ENCODE results near the gene HMGN4.

The HMGN4 gene

GRCh38 chr6:26537846-26538571, at the start of gene HMGN4:
Gene HMGN4 (plus strand): TSS chr6:26538366. CDS start chr6:26545207, 6,841 bp downstream.
- DNase-seq (ENCODE audit: insufficient read length, low spot score) = peak; percentile 32
- FAIRE-seq = no peak
- no peak for TF ChIP-seq CTCF (IDR thresholded peaks at IDR 0.05; ENCODE audit: insufficient read depth, missing control alignments)

- no peak for DNase-seq (ENCODE audit: insufficient read length, low spot score)
- no peak for TF ChIP-seq CTCF (IDR thresholded peaks at IDR 0.05; ENCODE audit: insufficient read depth, missing control alignments)
- FAIRE-seq = no peak
These were observed 47.9 kb upstream of the HMGN4 start for GRCh38 chr6:26489996-26490964.

DNA sequence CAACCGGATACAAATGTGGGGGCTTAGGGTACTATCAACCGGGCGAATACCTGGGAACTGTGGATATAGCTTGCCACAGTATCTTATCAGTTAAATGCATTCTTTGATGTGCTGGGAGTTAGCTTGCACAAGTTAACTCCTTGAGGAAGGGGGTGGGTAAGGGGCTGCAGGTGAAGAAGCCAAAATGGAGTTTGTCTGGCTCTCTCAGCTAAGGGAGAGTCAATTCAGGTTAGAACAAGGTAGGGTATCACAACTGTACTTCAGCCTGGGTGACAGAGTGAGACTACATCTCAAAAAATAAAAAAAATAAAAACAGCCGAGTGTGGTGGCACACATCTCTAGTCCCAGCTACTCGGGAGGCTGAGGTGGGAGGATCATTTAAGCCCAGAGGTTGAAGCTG, 46.6 kb upstream of the HMGN4 start:
- TF ChIP-seq CTCF (IDR thresholded peaks at IDR 0.05; ENCODE audit: insufficient read depth, missing control alignments) = no peak
- DNase-seq (ENCODE audit: insufficient read length, low spot score) (no peak), FAIRE-seq (no peak)

- FAIRE-seq = no peak
- TF ChIP-seq CTCF (IDR thresholded peaks at IDR 0.05; ENCODE audit: insufficient read depth, missing control alignments) = peak; percentile 12
- DNase-seq (ENCODE audit: insufficient read length, low spot score) = no peak
These were observed 44.9 kb upstream of the HMGN4 start for GRCh38 chr6:26493258-26493657.

- DNase-seq (ENCODE audit: insufficient read length, low spot score) = no peak
- no peak for FAIRE-seq
- no peak for TF ChIP-seq CTCF (IDR thresholded peaks at IDR 0.05; ENCODE audit: insufficient read depth, missing control alignments)
These were observed 44.0 kb upstream of the HMGN4 start for GRCh38 chr6:26494117-26494516.

GRCh38 chr6:26495281-26495680, 42.9 kb upstream of the HMGN4 start:
- DNase-seq (ENCODE audit: insufficient read length, low spot score) = no peak
- TF ChIP-seq CTCF (IDR thresholded peaks at IDR 0.05; ENCODE audit: insufficient read depth, missing control alignments) = no peak
- FAIRE-seq = no peak
